ENCODE measurements around the gene PLXNA4.

DNA sequence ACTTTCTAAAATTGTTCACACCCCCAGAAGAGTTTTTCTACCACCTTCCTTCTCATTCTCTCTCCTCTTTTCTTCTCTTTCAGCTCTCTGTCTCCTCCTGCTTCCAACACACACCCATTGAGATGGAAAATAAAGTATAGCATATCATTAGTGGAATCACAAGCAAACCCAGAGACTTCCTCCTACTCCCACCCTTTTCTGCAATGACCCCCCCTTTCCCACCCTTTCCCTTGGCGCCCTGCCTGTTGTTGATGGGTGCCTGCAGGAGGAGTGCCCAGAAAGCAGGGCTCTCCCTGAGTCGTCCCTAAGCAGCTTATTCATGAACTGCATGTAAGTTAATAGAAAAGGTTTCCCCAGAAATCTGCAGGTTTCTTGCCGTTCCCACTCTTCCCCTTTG is 300.0 kb downstream of the PLXNA4 start:
- TF ChIP-seq, protein P1, sequence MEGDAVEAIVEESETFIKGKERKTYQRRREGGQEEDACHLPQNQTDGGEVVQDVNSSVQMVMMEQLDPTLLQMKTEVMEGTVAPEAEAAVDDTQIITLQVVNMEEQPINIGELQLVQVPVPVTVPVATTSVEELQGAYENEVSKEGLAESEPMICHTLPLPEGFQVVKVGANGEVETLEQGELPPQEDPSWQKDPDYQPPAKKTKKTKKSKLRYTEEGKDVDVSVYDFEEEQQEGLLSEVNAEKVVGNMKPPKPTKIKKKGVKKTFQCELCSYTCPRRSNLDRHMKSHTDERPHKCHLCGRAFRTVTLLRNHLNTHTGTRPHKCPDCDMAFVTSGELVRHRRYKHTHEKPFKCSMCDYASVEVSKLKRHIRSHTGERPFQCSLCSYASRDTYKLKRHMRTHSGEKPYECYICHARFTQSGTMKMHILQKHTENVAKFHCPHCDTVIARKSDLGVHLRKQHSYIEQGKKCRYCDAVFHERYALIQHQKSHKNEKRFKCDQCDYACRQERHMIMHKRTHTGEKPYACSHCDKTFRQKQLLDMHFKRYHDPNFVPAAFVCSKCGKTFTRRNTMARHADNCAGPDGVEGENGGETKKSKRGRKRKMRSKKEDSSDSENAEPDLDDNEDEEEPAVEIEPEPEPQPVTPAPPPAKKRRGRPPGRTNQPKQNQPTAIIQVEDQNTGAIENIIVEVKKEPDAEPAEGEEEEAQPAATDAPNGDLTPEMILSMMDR (IDR thresholded peaks at IDR 0.05) = no peak
- no peak for TF ChIP-seq POLR2A (IDR thresholded peaks at IDR 0.05)
